MM.1S (cell line): ENCODE data around the gene BICD1.

Source experiments
- EZH2 ChIP-seq: fragments of 300-600 bp; sonication (generic); optimal IDR thresholded peaks from 2 replicates; pipeline ENCODE3; 2017; ENCODE audit warnings: low read depth, mild to moderate bottlenecking, antibody characterized with exemption, low read length, mixed read lengths
- EZH2phosphoT487 ChIP-seq: fragments of 300-600 bp; sonication (generic); IDR thresholded peaks from 2 replicates; pipeline ENCODE4 v1.6.1; 2018; ENCODE audit warnings: antibody characterized with exemption, low read length
- TF ChIP-seq, protein P1 (sequence below): fragments of 300-600 bp; sonication (generic); IDR thresholded peaks from 2 replicates; pipeline ENCODE4 v1.5.1; 2016; ENCODE audit warnings: antibody characterized with exemption, low read length, mixed read lengths

DNA sequence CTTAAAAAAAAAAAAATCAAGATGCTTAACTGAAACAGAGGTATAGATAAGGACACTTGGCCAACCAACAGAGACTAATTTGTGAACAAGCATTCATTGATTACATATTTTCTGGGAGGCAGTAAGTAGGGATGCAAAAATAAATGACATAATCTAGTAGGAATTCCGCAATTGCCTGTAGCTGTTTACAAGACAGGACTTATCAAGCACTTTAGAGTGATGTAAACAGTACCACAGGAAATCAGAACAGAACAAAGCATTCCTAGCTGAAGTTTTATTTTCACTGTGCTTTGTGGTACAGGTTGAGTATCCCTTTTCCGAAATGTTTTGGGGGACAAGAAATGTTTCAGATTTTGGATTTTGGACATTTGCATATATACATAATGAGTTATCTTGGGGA lies 224.5 kb downstream of the BICD1 start:
- TF ChIP-seq, protein P1, sequence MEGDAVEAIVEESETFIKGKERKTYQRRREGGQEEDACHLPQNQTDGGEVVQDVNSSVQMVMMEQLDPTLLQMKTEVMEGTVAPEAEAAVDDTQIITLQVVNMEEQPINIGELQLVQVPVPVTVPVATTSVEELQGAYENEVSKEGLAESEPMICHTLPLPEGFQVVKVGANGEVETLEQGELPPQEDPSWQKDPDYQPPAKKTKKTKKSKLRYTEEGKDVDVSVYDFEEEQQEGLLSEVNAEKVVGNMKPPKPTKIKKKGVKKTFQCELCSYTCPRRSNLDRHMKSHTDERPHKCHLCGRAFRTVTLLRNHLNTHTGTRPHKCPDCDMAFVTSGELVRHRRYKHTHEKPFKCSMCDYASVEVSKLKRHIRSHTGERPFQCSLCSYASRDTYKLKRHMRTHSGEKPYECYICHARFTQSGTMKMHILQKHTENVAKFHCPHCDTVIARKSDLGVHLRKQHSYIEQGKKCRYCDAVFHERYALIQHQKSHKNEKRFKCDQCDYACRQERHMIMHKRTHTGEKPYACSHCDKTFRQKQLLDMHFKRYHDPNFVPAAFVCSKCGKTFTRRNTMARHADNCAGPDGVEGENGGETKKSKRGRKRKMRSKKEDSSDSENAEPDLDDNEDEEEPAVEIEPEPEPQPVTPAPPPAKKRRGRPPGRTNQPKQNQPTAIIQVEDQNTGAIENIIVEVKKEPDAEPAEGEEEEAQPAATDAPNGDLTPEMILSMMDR = no peak
- no peak for TF ChIP-seq EZH2phosphoT487
- no peak for TF ChIP-seq EZH2
